NK-92 (cell line): ENCODE results near the gene NDRG2.
"Not testable (repeated sequence)": the region's sequence is repeated elsewhere in the genome, so short reads cannot be mapped to it uniquely, and the experiment has no call there.

Experiments used
- DNase-seq: peaks from one replicate; lab custom pipeline; 2025; ENCODE audit not compliant: unreplicated experiment; lab: John Stamatoyannopoulos, UW

NDRG2 gene

DNA sequence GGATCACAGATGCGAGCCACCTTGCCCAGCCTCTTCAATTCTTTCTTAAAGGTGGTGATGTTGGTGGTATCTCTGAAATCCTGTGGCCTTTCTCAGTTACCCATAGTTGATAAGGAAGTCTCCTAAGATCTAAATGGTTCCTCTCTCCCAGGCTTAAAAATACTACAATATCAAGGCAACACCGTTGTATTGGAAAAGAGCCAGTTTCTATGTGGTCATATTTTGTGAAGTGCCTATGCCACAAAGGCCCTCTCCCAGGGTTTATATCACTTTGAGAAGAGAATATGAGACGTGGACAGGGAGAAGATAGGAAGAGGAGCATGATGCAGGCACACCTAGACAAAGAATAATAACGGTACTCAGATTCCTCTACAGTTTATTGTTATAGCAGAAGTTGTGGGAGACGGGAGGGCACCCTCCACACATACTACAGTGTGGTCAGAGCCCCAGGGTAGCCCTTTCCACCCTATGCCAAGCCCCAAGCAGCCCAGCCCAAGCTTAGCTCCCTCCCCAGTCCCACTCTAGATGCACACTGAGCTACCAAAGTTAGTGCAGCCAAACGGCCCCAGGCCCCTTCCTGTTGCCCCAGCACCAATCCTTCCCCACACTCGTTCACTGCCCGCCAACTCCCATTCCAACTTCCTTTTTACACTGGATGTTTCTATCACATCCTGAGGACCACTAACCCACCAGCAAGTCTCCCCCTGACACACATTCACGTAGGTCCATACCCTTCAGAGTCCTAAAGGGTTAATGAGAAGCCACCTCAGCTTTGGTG is 8.3 kb downstream of the NDRG2 start:
- no peak for DNase-seq

DNA sequence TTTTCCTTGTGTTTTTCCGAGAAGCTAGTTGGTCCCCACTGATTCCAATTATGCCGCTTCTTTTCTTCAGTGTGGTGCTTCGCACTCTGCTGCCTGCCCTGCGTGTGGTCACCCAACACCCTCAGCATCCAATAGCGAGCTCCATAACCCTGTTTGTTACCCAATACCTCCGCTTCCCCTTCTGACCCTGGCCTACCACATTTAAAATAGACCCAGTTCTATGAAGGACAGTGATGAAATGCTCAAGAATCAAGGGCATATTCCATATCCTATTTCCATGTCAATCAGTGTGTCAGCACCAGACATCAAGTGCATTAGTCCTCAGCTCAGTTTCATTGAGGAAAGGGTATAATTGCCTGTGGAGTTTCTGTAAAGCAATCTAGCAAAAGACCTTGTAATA is 9.5 kb downstream of the NDRG2 start:
- no peak for DNase-seq

DNA sequence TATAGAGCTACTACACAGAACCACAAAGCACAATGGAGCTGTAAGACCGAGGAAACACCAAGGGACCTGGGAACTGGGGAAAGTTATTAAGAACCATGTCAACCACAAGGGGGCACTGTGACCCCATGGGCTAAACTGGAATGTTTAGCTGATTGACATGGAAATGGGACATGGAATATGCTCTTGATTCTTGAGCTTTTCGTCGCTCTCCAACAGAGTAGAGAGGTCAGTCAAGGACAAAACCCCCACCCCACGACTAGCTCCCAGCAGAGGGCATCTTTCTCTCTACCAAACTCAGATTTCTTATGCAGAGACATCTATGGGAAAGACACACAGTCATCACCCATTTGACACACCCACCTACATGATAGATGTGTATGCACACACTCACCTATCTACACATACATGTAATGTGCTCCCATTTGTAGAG is 10.1 kb downstream of the NDRG2 start:
- DNase-seq, result no peak

DNA sequence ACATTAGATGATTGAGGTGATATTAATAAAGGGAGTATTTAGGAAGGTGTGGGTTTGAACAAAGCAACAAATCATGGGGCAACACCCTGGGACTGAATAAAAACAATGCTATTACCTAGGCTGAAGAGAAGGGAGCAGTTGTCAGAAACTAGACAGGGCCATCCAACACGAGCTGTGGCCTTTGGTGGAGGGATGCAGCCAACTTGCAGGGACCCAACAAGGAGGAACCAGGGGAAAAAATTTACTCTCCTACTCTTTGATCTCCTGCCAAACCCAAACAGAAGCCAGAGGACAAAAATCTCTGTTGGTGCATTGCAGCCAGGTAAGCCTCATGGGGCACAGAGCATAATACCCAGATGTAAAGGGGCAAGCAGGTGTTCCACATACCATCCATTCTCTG is 13.7 kb downstream of the NDRG2 start:
- no peak for DNase-seq

DNA sequence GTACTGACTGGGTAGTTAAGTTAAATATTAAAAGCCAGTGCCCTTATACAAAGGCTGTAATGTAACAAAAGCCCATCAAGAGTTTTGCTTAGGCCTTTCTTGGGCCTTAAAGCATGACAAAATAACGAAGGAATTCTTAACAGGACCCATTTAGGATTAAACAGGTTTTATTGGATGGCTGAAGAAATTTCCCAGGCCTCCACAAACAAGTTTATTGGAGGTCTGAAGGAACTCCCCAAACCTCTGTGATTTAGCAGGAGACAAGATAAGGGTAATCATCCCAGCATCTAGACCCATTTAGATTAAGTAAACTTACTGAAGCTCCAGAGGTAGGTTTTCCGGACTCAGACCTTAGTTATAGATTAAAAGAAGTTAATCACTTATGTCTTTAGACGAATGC is 15.1 kb downstream of the NDRG2 start:
- not testable (repeated sequence) for DNase-seq

DNA sequence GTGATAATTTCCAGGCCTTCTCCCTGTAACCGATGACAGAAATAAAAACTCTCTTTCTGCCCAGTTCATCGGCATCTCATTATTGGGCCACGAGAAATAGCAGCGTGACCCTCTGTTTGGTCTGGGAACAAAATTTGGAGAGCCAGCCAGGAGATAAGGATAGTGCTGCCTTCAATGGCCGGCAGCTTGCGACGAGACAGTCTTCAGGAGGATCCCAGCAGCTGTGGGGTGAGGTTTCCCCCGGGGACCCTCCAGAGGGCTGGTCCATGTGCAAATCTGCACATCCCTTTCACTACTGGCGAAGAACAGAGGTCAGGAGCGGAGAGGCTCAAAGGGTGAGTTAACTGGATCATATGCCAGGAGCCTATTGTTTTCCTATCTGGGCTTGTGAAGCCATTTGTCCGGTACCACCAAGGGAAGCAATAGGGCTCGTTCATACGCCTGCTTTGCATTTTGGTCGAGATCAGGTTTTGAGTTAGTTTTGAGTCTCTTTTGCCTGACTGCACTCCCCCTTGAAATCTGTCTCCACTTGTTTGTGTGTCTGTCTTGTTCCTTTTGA is 21.0 kb downstream of the NDRG2 start:
- no peak for DNase-seq

DNA sequence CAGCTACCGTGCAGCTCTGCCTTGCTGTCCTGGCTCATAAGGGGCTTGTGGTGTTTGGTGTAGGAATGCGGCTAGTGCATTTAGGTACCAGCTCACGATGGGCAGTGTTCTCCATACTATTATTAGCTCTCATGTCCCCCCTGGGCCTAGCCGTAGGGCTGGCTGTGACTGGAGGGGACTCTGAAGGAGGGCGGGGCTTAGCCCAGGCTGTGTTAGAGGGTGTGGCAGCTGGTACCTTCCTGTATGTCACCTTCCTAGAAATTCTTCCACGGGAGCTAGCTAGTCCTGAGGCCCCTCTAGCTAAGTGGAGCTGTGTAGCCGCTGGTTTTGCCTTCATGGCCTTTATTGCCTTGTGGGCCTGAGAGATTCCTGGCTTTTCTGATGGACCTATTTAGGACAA is 23.6 kb downstream of the NDRG2 start:
- no peak for DNase-seq

DNA sequence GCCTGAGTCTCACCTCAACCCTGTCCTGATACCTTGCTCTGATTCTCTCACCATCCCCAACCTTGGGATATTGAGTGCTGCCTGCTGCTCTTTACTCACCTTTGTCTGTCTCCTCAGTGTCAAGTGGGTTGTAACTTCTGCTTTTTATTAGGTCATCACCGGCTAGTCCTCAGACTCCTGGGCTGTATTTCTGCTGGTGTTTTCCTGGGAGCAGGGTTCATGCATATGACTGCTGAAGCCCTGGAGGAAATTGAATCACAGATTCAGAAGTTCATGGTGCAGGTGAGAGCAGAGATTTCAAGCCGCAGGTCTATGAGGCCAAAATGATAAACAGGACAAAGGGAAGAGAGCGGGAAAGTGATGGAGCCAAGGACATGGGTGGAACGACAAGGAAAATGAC is 25.3 kb downstream of the NDRG2 start:
- DNase-seq, result no peak

DNA sequence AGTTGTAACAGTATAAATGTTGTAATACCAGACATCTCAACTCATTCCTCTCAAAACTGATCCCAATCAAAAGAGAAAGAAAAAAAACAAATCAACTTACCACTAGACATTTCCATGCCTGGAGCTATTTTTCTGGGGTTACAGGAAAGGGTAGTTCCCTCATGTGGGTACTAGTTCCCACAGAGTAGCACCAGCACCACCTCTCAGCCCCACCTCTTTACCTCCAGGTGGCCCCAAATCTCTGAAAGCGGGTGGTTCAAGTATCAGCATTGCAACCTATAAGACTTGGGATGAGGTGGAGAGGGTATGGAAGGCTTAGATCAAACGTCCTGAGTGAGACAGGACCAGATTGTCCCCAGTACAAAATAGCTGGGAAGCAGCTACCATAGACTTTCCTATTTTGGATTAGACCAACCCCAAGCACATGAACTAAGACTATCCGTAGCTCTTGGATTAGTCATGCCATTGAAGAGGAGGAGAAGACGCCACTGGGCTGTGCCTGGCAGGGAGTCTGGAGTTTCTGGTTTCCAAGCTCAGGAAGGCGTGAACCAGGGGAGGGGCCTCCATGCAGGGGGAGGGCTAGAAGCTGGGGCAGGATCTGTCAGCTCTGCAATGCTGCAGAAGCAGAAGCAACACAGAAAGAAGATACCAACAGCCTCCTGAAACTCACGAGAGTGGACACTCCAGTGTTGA is 26.0 kb downstream of the NDRG2 start, which contains the start of gene SLC39A2:
Gene SLC39A2 (plus strand): TSS at position 620 of the 693 bp plus-strand sequence. CDS start 154 bp downstream, outside the sequence.
- DNase-seq, result no peak

DNA sequence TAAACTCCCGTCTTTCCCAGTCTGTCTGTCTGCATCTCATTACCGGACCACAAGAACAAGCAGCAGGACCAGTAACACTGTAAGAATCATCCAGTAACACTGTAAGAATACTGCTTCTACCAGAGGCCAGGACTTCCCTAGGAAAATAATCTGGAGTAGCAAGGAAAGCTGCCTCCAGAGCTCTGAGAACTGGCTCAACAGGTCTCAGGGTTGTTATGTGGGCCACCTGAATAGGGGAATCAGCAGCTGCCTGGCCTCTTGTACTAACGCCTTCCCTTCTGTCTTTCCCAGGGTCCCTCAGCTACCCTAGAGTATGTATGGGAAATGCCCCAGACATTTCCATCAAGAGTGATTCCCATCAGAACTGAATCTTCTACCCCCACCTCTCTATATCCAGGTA is 26.7 kb downstream of the NDRG2 start:
- no peak for DNase-seq

DNA sequence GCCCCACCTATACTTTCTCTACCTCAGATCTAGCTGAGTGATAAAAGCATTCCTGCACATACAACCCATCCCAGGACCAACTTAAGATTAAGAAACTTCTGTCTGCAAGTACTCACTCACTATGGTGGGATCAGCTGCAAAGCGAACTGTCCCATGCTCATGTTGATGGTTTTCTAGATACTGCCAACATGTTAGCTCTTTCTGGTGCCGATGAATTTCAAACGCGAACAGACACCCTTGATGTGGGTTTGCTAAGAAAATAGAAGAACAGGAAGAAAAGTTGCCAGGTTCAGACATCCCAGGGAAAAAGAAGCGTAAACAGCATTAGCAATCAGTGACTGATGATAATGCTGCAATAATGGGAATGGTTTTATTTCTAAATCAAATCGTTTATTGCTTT is 27.3 kb downstream of the NDRG2 start:
- DNase-seq, result no peak

DNA sequence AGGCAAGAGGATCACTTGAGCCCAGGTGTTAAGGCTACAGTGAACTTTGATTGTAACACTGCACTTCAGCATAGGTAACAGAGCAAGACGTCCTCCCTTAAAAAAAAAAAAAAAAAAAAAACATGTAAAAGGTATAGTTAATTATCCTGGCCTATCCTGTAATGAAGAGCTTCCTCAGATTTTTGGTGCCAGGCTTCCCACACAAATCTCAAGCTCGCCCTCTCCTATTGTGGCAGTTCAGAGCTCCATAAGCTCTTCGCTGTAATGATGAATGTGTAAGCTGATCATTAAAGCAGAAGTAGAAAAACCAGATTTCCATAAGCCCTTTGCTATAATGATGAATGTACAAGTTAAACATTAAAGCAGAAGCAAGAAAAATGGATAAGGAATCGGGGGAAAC is 27.7 kb downstream of the NDRG2 start:
- DNase-seq, result no peak

DNA sequence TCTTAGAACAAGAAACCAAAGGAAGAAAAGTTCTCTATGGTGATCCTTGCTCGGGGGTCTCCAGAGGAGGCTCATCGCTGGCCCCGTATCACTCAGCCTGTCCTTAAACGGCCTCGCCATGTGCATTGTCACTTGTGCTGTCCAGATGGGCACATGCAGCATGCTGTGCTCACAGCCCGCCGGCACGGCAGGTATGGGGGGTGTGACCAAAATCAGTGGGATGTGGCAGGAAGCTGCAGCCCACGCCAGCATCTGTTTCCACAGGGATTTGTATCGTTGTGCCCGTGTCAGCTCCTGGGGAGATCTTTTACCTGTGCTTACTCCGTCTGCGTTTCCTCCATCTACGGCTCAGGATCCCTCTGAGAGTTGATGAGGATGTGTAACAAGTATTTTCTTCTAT is 28.3 kb downstream of the NDRG2 start:
- DNase-seq, result no peak

DNA sequence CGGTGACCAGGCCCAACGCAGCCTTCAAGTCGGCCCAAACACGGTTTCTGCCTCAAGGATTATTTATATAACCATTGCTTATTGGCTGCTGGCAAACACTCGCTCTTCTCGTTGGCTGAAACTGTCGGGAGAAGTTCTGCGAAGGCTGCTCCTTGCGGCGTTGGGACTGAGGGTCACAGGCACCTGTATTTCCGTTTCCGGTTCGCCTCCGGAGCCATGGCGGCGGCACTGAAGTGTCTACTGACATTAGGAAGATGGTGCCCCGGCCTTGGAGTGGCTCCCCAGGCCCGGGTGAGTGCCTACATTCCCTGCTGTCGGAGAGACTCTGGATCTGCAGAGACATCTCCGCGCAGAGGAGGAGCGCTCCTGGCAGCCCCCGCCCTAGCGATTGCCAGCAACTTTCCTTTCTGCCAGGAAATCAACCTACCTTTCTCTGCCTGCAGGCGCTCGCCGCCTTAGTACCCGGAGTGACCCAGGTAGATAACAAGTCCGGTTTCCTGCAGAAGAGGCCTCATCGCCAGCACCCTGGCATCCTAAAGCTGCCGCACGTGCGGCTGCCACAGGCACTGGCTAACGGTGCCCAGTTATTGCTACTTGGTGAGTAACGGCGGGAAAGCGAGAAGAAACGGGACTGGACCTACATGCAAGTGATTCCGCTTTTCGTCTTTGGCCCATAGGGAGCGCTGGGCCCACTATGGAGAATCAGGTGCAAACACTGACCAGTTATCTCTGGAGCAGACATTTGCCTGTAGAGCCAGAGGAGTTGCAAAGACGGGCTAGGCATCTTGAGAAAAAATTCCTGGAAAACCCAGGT is 34.9 kb downstream of the NDRG2 start, which contains the start of gene METTL17:
Gene METTL17 (plus strand): TSS at position 194 of the 814 bp plus-strand sequence. CDS start 23 bp downstream, at position 217.
- DNase-seq, result no peak

DNA sequence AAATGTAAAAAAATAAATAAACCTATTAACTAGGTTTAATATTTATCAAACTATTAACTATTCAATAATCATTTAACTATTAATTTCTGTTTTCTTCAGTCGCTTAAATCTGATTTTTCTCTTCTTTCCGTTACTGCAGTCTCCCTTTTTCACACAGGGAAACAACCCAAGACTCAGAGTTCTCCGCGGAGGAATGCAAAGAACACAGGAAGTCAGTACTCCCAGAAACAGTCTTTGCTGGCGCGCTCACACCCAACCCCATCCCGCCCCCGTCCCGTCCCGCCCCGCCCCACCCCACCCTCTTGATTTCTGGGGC is 35.4 kb downstream of the NDRG2 start:
- DNase-seq, result no peak

DNA sequence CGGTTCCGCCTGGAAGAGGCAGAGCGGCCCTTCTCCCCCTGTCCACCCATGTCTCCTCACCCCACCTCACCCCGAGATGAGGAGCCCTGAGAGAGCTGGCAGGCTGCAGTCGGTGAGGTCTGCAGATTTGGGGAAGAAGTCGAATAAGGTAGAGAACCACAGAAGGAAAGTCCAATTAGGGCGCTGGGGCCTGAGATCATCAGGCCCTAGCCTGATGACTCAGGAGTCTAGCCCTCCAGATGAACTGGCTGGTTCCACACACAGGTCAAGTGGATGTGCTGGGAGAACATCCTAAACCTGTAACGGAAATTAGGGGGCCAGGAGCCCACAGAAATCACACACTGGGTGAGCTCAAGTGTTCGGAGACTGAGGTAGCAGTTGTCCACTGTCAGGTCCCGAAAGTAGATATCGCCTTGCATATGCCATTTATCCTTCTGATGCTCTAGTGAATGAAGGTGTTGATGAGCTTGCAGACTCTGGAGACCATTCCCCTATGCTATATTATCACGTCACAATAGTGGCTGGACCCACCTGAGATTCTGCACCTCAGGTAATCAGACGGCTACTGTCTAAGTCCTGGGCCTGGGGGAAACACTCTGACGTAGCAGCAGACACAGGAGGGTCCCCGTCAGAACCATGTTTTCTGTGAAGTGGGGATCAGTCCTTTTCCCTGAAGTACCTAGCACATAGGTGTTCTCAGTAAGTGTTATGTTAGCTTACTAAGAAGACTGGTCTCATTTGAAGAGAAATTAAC is 36.0 kb downstream of the NDRG2 start:
- DNase-seq, result no peak

DNA sequence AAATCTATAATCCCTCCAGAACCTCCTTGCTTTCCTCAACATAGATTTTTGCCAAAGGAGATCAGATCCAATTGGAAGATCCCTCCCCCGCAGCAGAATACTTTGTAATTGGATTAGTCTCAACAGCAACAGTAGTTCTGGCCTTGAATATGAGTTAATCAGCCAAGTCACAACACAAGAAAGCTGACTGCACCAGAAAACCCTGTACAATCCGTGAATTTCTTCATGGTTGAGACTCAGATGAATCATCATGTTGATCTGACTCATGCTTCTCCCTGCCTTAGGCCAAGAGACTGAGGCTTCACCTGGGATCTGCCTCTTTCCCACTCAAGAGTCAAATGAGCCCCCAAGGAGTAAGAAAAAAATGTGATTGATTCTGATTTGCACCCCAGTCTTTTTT is 38.0 kb downstream of the NDRG2 start:
- DNase-seq, result no peak

DNA sequence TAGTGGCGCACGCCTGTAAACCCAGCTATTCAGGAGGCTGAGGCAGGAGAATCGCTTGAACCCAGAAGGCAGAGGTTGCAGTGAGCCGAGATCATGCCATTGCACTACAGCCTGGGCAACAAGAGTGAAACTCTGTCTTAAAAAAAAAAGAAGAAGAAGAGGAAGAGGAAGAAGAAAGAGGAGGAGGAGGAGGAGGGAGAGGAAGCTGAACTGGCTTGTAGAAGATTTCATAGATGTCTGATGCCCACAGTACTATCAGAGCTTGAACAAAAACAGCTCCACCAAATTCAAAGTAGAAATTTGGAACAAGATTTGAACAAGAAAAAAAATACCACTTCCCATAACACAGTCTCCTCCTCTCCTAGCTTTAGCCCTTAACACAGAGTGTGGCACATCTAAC is 39.2 kb downstream of the NDRG2 start:
- not testable (repeated sequence) for DNase-seq

DNA sequence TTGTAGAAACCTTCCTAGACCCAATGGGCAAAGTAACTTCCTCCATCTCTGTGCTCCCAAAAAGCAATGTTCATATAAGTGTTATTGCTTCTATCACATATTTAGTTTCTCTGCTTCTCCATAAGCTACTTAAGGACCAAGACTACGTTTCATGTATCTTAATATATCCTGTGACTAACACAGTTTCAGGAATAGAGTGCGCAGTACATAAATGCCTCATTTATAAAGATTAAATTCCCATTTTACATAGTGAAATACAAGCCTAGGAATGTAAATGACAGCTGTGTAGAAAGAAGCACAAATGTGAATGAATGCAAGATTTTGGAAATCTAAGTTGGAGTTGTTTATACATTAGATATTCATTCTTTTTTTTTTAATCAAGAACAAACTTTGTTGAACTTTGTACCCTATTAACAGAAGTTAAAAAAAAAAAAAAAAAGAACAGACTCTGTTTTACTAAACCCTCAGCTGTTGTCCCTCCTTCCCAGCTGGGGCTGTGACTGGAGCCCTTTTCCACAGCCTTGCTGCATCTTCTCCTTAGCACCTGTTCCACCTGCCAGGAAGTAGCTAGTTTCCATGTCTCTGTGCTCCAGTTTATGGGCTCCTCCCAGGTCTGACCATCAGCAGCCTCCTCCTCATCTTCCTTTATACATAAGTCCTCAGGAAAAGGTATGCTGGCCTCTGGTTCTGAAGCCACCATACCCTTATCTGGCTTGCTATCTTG is 42.1 kb downstream of the NDRG2 start:
- no peak for DNase-seq

DNA sequence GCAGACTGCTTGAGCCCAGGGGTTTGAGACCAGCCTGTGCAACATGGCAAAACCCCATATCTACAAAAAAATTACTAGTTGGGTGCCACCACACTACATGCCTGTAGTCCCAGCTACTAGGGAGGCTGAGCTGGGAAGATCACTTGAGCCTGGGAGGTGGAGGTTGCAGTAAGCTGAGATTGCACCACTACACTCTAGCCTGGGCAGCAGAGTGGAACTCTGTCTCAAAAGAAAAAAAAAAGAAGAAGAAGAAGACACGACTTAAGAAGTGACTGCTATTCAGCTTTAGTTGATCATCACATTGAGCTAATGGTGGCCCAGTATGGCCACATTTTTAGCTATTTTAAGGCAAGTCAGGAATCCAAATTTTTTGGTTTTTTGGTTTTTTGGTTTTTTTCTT is 44.0 kb downstream of the NDRG2 start:
- DNase-seq, result no peak
